K562 (cell line): ENCODE results near the gene WDR91. TPM values are rescaled to one million over a fixed set of nuclear protein-coding genes. Genes with fewer than 3 reads are reported as not detected.

Experiments used
- ATF7 ChIP-seq: fragments of 450-650 bp; IDR thresholded peaks from 2 replicates; pipeline ENCODE4 v1.7.1; 2014; ENCODE audit warnings: mild to moderate bottlenecking, moderate library complexity
- BACH1 ChIP-seq: fragments of 200-800 bp; sonication (Bioruptor generic); IDR thresholded peaks from 2 replicates; pipeline ENCODE4 v1.6.1; 2016; ENCODE audit warnings: missing genetic modification characterization, missing compliant biosample characterization
- CTCF ChIP-seq, 3 experiments: IDR thresholded peaks in 2 of 3; conservative IDR thresholded peaks in 1 of 3; 2 replicates each; pipeline ENCODE4 v1.5.1; 2011 to 2012; ENCODE audit warnings: low read length in 3 of 3, mild to moderate bottlenecking in 3 of 3, control low read depth in 2 of 3, improper control_type of control experiment in 1 of 3, inconsistent platforms in 1 of 3, low read depth in 1 of 3, mixed read lengths in 1 of 3, moderate library complexity in 1 of 3; ENCODE audit not compliant: insufficient read depth in 2 of 3
- GTF2B ChIP-seq: IDR thresholded peaks from 2 replicates; pipeline ENCODE4 v1.6.1; 2011; ENCODE audit not compliant: insufficient read length; ENCODE audit errors: extremely low read depth
- HOXB6 ChIP-seq: fragments of 250-450 bp; sonication (Bioruptor Pico); IDR thresholded peaks from 2 replicates; pipeline ENCODE4 v1.5.1; 2022; ENCODE audit warnings: mild to moderate bottlenecking, borderline replicate concordance
- MEIS2 ChIP-seq: fragments of 450-650 bp; IDR thresholded peaks from 2 replicates; pipeline ENCODE4 v1.6.1; 2014; ENCODE audit warnings: mild to moderate bottlenecking; ENCODE audit not compliant: partially characterized antibody
- NFYB ChIP-seq: IDR thresholded peaks from 2 replicates; pipeline ENCODE4 v1.6.1; 2011; ENCODE audit warnings: mild to moderate bottlenecking, moderate library complexity; ENCODE audit not compliant: insufficient read length; ENCODE audit errors: extremely low read depth
- PRMT5 ChIP-seq: sonication (generic); formaldehyde crosslinking; IDR thresholded peaks from 2 replicates; pipeline ENCODE4 v1.5.0; 2020; ENCODE audit warnings: missing genetic modification reagents
- PTTG1 ChIP-seq: fragments of 450-650 bp; IDR thresholded peaks from 2 replicates; pipeline ENCODE4 v1.6.1; 2016; ENCODE audit warnings: low read depth, mild to moderate bottlenecking, missing genetic modification characterization, missing compliant biosample characterization
- RNF219 ChIP-seq: fragments of 250-450 bp; sonication (Bioruptor Pico); IDR thresholded peaks from 2 replicates; pipeline ENCODE4 v1.5.0; 2022; ENCODE audit warnings: mild to moderate bottlenecking
- SMC3 ChIP-seq: conservative IDR thresholded peaks from 2 replicates; pipeline ENCODE4 v1.6.1; 2011; ENCODE audit warnings: low read depth, low read length, improper control_type of control experiment; ENCODE audit not compliant: insufficient read depth
- SUPT5H ChIP-seq: fragments of 450-650 bp; IDR thresholded peaks from 2 replicates; pipeline ENCODE4 v1.6.1; 2016
- XRCC4 ChIP-seq: IDR thresholded peaks from one replicate; pipeline ENCODE4 v1.6.1; 2011; ENCODE audit not compliant: insufficient read depth, insufficient read length; ENCODE audit errors: extremely low read depth
- XRCC5 ChIP-seq: fragments of 200-400 bp; formaldehyde crosslinking; IDR thresholded peaks from 2 replicates; pipeline ENCODE4 v1.6.1; 2017; ENCODE audit warnings: low read depth, mild to moderate bottlenecking, low read length
- ZNF146 ChIP-seq: IDR thresholded peaks from one replicate; pipeline ENCODE4 v1.6.1; 2018; ENCODE audit warnings: missing compliant biosample characterization; ENCODE audit not compliant: unreplicated experiment
- ZNF639 ChIP-seq, 2 experiments: fragments of 200-800 bp in 1 of 2; sonication (Bioruptor generic) in 1 of 2; sonication (generic) in 1 of 2; formaldehyde crosslinking in 1 of 2; IDR thresholded peaks in 1 of 2; conservative IDR thresholded peaks in 1 of 2; 2 replicates each; pipeline versions ENCODE4 v1.5.0 to v1.6.1; 2016 to 2020; ENCODE audit warnings: missing compliant biosample characterization in 1 of 2, missing genetic modification characterization in 1 of 2, missing genetic modification reagents in 1 of 2
- ZNF655 ChIP-seq: fragments of 250-450 bp; sonication (Bioruptor Pico); IDR thresholded peaks from 2 replicates; pipeline ENCODE4 v1.5.0; 2021
- polyA plus RNA-seq, 8 experiments: library from polyadenylated mRNA; depleted of rRNA in 4 of 8; stranded (reverse) in 5 of 8; unstranded in 3 of 8; fragments of >200 nt; fragmentation: Nextera tagmentation in 2 of 8; fragmentation: Illumina TruSeq in 1 of 8; extraction: Ambion mirVana in 2 of 8; extraction: Trizol in 1 of 8; gene quantifications; 2 replicates each; pipeline versions ENCODE4 v1.2.1 to v1.2.3, GENCODE V29; 2011 to 2014; ENCODE audit warnings: inconsistent platforms in 1 of 8, missing spikeins in 1 of 8
- total RNA-seq, 7 experiments: library from RNA; depleted of rRNA in 6 of 7; stranded (reverse); fragments of >200 nt in 6 of 7; fragmentation: Illumina TruSeq in 2 of 7; extraction: Trizol in 2 of 7; gene quantifications; 2 replicates each; pipeline versions ENCODE4 v1.2.1 to v1.2.3, GENCODE V29; 2011 to 2021; ENCODE audit warnings: low replicate concordance in 1 of 7

Gene WDR91
- total and polyA plus RNA-seq, 9 of the 15 experiments (the other 6 are each of a cell fraction or from before 2014, with no cell fraction given), result 1.9 to 18.2 (median 9.8) TPM

GRCh38 chr7:135170274-135170997, 40.9 kb downstream of the WDR91 start, which contains the start of gene CYREN (continued):
- TF ChIP-seq ZNF146 (CRISPR knock-in tag) (peak; percentile 4), PRMT5 (CRISPR knock-in tag) (0 out of 2 replicates have a peak, but pooled peaks have one; percentile 15), ATF7 (peak; percentile 93), SMC3 (peak; percentile 67), XRCC4 (no peak), XRCC5 (peak; percentile 98), NFYB (no peak), SUPT5H (peak; percentile 96), ZNF655 (CRISPR knock-in tag) (no peak), BACH1 (tag) (no peak), RNF219 (CRISPR knock-in tag) (0 out of 2 replicates have a peak, but pooled peaks have one; percentile 65), PTTG1 (tag) (no peak), CTCF (IDR thresholded peaks at IDR 0.05 in 2 of 3, conservative IDR thresholded peaks at IDR 0.05 in 1 of 3; ENCODE audit: insufficient read depth in 2 of 3, low read depth in 1 of 3, low read length in 3 of 3) (peak; percentile 92 to 99 (median 98)), GTF2B (no peak), MEIS2 (no peak), HOXB6 (no peak), ZNF639 (CRISPR knock-in tag; conservative IDR thresholded peaks at IDR 0.05 in 1 of 2, IDR thresholded peaks at IDR 0.05 in 1 of 2) (peak in 1 of 2 experiments; percentile 99; a peak in 3 of 4 replicates)
